CD8-positive, alpha-beta memory T cell (primary cell): ENCODE measurements around the gene TSSK2. TPM values are rescaled to one million over a fixed set of nuclear protein-coding genes. Genes with fewer than 3 reads are reported as not detected.

Experiments
- CTCF ChIA-PET: fragments of 350-600 bp; sonication (Branson Sonifier 250); formaldehyde crosslinking; loops from one replicate; lab custom pipeline; 2021; ENCODE audit warnings: antibody characterized with exemption; lab: Charles Lee
- POLR2A ChIA-PET: fragments of 350-600 bp; sonication (Branson Sonifier 250); formaldehyde crosslinking; loops from one replicate; lab custom pipeline; 2021; ENCODE audit warnings: antibody characterized with exemption; lab: Charles Lee
- DNase-seq, 5 donors: peaks; one replicate each; pipeline versions ENCODE4 v3.0.0 to v3.0.0-alpha.2; 2020 to 2022; ENCODE audit warnings: mixed read lengths in 1 of 5
- H3K27ac ChIP-seq: one replicate; pipeline ENCODE4 v1.7.0; 2013; ENCODE audit warnings: low read depth, mild to moderate bottlenecking, low read length, moderate library complexity
- H3K27me3 ChIP-seq: 2 replicates; pipeline ENCODE4 v1.7.0; 2013; ENCODE audit warnings: low read length, mild to moderate bottlenecking; ENCODE audit not compliant: insufficient read depth, poor library complexity, severe bottlenecking
- H3K36me3 ChIP-seq: 2 replicates; pipeline ENCODE4 v1.7.0; 2013; ENCODE audit warnings: mild to moderate bottlenecking, low read length, moderate library complexity; ENCODE audit not compliant: insufficient read depth
- H3K4me1 ChIP-seq: 2 replicates; pipeline ENCODE4 v1.7.0; 2013; ENCODE audit warnings: mild to moderate bottlenecking, low read length, moderate library complexity; ENCODE audit not compliant: insufficient read depth
- H3K4me3 ChIP-seq: 2 replicates; pipeline ENCODE4 v1.7.0; 2013; ENCODE audit warnings: mild to moderate bottlenecking, low read length
- H3K9me3 ChIP-seq: 2 replicates; pipeline ENCODE4 v1.7.0; 2013; ENCODE audit warnings: mild to moderate bottlenecking, low read length
- H3K27ac Mint-ChIP-seq, 8 donors: one replicate each; pipeline ENCODE4 v1.8.0; 2020 to 2021; ENCODE audit warnings: mixed read lengths in 8 of 8, mild to moderate bottlenecking in 6 of 8, inconsistent platforms in 3 of 8, moderate library complexity in 3 of 8
- H3K27me3 Mint-ChIP-seq, 2 donors: one replicate each; pipeline ENCODE4 v1.8.0; 2020 to 2021; ENCODE audit warnings: mixed read lengths in 2 of 2, mild to moderate bottlenecking in 1 of 2, moderate library complexity in 1 of 2
- H3K36me3 Mint-ChIP-seq, 3 donors: one replicate each; pipeline ENCODE4 v1.8.0; 2020 to 2021; ENCODE audit warnings: mixed read lengths in 3 of 3, inconsistent platforms in 1 of 3, mild to moderate bottlenecking in 1 of 3
- H3K4me1 Mint-ChIP-seq, 3 donors: one replicate each; pipeline ENCODE4 v1.8.0; 2020 to 2021; ENCODE audit warnings: mixed read lengths in 3 of 3, inconsistent platforms in 1 of 3, mild to moderate bottlenecking in 1 of 3
- H3K4me3 Mint-ChIP-seq, 7 donors: one replicate each; pipeline ENCODE4 v1.8.0; 2020 to 2021; ENCODE audit warnings: mixed read lengths in 7 of 7, mild to moderate bottlenecking in 6 of 7, moderate library complexity in 4 of 7, inconsistent platforms in 2 of 7
- H3K9me3 Mint-ChIP-seq, 5 donors: one replicate each; pipeline ENCODE4 v1.8.0; 2020 to 2022; ENCODE audit warnings: mixed read lengths in 5 of 5, mild to moderate bottlenecking in 3 of 5, moderate library complexity in 2 of 5, inconsistent platforms in 1 of 5
- polyA plus RNA-seq: library from polyadenylated mRNA; unstranded; fragments of 300-500 nt; fragmentation: Illumina TruSeq; gene quantifications from one replicate; pipeline ENCODE4 v1.2.3, GENCODE V29; 2021
- total RNA-seq, 2 experiments: library from RNA; stranded (reverse); gene quantifications; one replicate each; pipeline ENCODE4 v1.2.3, GENCODE V29; 2021

TSSK2 gene
- total and polyA plus RNA-seq, 3 experiments from 2014 or later = not detected

DNA sequence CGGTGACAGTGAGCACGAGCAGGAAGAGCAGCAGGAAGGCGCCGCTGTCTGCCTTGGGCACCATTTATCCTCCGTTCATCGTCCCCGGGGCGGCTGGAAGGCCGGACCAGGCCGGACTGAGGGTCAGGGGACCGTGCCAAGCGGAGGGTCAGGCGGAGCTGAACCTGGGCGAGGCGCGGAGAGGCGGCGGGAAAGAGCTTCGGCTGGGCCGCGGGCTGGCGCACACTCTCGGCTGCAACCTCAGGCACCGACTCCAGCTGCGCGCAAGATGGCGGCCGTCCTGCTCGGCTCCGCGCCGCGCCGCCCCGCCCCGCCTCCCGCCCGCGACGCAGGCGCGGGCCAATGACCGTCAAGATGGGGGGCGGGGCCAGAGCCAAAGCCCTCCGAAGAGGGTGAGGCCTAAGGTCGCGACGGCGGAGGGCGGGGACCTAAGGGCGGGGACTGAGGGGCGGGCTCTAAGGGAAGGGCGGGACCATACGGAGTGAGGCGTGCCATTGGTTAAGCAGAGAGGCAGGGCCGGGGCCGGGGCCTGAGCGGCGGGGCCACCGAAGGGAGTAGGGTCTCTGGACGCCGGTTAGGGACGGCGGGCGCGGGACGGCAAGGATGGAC is 8.9 kb upstream of the TSSK2 start, which contains the start of gene DGCR2:
Gene DGCR2 (minus strand): TSS at position 270 of the 609 bp plus-strand sequence. CDS start 206 bp downstream, at position 64.
- H3K9me3 ChIP-seq = no peaks in the 10 kb centered on the region
- H3K36me3 ChIP-seq = peaks cover 6% of the 10 kb centered on the region
- peaks cover 0 to 18% (median 0%) of the 10 kb centered on the region in 3 donors for H3K36me3 Mint-ChIP-seq
- H3K4me3 Mint-ChIP-seq = peak within 1 kb of the TSS; percentile 88 to 96 (median 90)
- peak within 1 kb of the TSS; percentile 86 for H3K4me3 ChIP-seq
- CTCF ChIA-PET = interaction anchor here (0.6 to 1.8 kb wide), 4 partner anchors 11 to 22 kb away, joined by 3 to 10 read pairs (median 4); partner anchors contain the start of gene ESS2
- H3K4me1 Mint-ChIP-seq = peaks cover 39 to 54% (median 50%) of the 10 kb centered on the region in 3 donors
- POLR2A ChIA-PET = interaction anchor here (1.4 to 2.4 kb wide), 5 partner anchors 11 to 357 kb away, joined by 3 to 14 read pairs (median 11); partner anchors contain the start of genes CDC45, ESS2 and UFD1
- H3K27ac ChIP-seq = peak within 1 kb of the TSS; percentile 82
- H3K9me3 Mint-ChIP-seq = no peaks in the 10 kb centered on the region
- H3K27ac Mint-ChIP-seq = peak within 1 kb of the TSS; percentile 19 to 96 (median 90)
- DNase-seq = peak; percentile 92 to 97 (median 94)
- H3K4me1 ChIP-seq = peaks cover 47% of the 10 kb centered on the region
- no peaks in the 10 kb centered on the region for H3K27me3 ChIP-seq
- no peaks in the 10 kb centered on the region for H3K27me3 Mint-ChIP-seq

DNA sequence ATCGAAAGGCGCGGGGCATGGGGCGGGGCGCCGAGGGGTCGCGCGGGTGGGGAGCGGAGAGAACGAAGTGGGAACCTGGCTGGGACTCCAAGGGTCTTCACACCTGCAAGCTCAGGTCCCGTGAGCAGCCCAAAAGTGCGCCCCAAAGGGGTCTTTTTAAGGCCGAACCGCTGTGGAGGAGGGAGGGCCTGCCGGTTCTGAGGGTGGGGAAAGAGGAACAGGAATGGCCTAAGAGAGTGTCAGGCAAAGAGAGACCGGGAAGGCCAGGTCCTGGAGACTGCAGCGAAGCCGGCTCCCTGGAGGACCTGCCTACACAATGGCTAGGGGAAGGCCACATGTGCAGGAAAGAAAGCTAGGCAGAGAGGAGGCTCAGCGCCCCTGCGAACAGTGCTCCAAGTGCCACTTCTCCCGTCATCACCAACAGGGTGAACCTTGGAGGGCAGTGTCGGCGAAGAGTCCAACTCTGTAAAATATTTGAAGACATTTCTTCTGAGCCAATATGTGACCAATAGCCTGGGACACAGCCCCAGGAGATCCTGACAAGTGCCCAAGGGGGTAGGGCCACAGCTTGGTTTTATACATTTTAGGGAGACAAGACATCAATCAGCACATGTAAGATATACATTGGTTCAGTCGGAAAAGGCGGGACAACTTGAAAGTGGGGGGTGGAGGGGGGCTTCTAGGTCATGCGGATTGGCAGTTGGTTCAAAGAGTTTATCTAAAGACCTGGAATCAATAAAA is 8.2 kb upstream of the TSSK2 start:
- Mint-ChIP-seq H3K4me3 (peak overlapping the region; percentile 67 to 96 (median 82)), H3K27me3 (no peaks in the 10 kb centered on the region), H3K4me1 (peaks cover 33 to 47% (median 44%) of the 10 kb centered on the region in 3 donors), H3K9me3 (no peaks in the 10 kb centered on the region), H3K36me3 (peaks cover 0 to 16% (median 0%) of the 10 kb centered on the region in 3 donors), H3K27ac (peak overlapping the region; percentile 7 to 96 (median 80))
- POLR2A ChIA-PET = interaction anchor here (1.4 to 2.4 kb wide), 5 partner anchors 12 to 357 kb away, joined by 3 to 14 read pairs (median 11); partner anchors contain the start of genes CDC45, ESS2 and UFD1
- Histone ChIP-seq H3K4me1 (peaks cover 41% of the 10 kb centered on the region), H3K36me3 (peaks cover 6% of the 10 kb centered on the region), H3K27ac (peak overlapping the region; percentile 52), H3K4me3 (peak overlapping the region; percentile 66), H3K9me3 (no peaks in the 10 kb centered on the region), H3K27me3 (no peaks in the 10 kb centered on the region)
- CTCF ChIA-PET = interaction anchor here (0.6 to 1.8 kb wide), 4 partner anchors 12 to 21 kb away, joined by 3 to 10 read pairs (median 4); partner anchors contain the start of gene ESS2
- peak in 1 of 5 donors; percentile 41 for DNase-seq

- ChIA-PET CTCF (no interaction called here), POLR2A (interaction anchor here (0.7 kb wide), 1 partner anchor 26 kb away, joined by 3 read pairs; no protein-coding TSS in a partner anchor)
- Histone ChIP-seq H3K27me3 (no peaks in the 10 kb centered on the region), H3K27ac (no peak overlapping the region), H3K4me1 (peaks cover 31% of the 10 kb centered on the region), H3K9me3 (no peaks in the 10 kb centered on the region), H3K36me3 (peaks cover 6% of the 10 kb centered on the region), H3K4me3 (no peak overlapping the region)
- H3K4me3 Mint-ChIP-seq = peak overlapping the region in 1 of 7 donors; percentile 65
- no peaks in the 10 kb centered on the region for H3K9me3 Mint-ChIP-seq
- H3K27ac Mint-ChIP-seq = peak overlapping the region in 1 of 8 donors; percentile 53
- H3K36me3 Mint-ChIP-seq = peaks cover 0 to 12% (median 0%) of the 10 kb centered on the region in 3 donors
- DNase-seq = no peak
- H3K27me3 Mint-ChIP-seq = no peaks in the 10 kb centered on the region
- H3K4me1 Mint-ChIP-seq = peaks cover 26 to 37% (median 34%) of the 10 kb centered on the region in 3 donors
Observed at GRCh38 chr22:19123936-19124335, 7.2 kb upstream of the TSSK2 start.

DNA sequence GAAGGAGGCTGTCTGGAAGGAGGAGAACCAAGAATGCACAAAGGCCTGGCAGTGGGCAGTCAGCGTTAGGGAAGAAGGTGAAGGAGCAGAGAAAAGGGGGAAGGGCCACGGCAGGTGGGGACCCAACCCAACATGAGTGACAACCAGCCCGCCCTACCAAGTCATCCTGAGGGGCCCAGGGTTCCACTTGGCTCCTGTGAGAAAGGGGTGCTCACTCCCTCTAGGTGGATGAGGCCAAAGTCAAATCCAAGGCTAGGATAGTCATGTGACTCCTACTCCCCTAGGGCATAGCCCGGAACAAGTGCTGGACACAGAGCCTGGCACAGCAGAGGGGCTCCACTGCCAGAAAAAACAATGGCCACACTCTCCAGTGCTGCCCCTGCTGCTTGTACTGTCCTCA is 6.7 kb upstream of the TSSK2 start:
- no peaks in the 10 kb centered on the region for H3K27me3 Mint-ChIP-seq
- H3K9me3 Mint-ChIP-seq = no peaks in the 10 kb centered on the region
- no peak overlapping the region for H3K4me3 ChIP-seq
- no peak overlapping the region for H3K27ac ChIP-seq
- H3K4me3 Mint-ChIP-seq = peak overlapping the region in 1 of 7 donors; percentile 65
- ChIA-PET CTCF (interaction anchor here (0.7 kb wide), 1 partner anchor 20 kb away, joined by 3 read pairs; the partner anchor contains the start of gene ESS2), POLR2A (interaction anchor here (0.7 kb wide), 1 partner anchor 27 kb away, joined by 3 read pairs; no protein-coding TSS in a partner anchor)
- peaks cover 0 to 12% (median 0%) of the 10 kb centered on the region in 3 donors for H3K36me3 Mint-ChIP-seq
- no peaks in the 10 kb centered on the region for H3K27me3 ChIP-seq
- no peak overlapping the region for H3K27ac Mint-ChIP-seq
- peaks cover 22 to 32% (median 30%) of the 10 kb centered on the region in 3 donors for H3K4me1 Mint-ChIP-seq
- no peaks in the 10 kb centered on the region for H3K9me3 ChIP-seq
- DNase-seq = peak in 1 of 5 donors; percentile 23
- H3K36me3 ChIP-seq = peaks cover 6% of the 10 kb centered on the region
- H3K4me1 ChIP-seq = peaks cover 26% of the 10 kb centered on the region

DNA sequence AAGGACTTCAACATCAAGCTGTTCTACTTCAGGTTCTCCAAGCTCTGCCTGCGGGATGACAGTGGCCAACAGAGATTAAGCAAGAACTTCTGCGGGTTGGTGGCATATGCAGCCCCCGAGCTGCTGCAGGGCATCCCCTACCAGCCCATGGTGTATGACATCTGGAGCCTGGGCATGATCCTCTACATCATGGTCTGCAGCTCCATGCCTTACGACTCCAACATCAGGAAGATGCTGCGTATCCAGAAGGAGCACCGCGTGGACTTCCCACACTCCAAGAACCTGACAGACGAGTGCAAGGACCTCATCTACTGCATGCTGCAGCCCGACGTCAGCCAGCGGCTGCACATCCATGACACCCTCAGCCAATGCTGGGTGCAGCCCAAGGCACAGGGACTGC is 6.1 kb upstream of the TSSK2 start:
- CTCF ChIA-PET = interaction anchor here (0.7 kb wide), 2 partner anchors 10 to 19 kb away, joined by 3 read pairs; partner anchors contain the start of gene ESS2
- no peak overlapping the region for H3K27ac Mint-ChIP-seq

GRCh38 chr22:19125474-19126308 is 5.4 kb upstream of the TSSK2 start:
- H3K4me3 Mint-ChIP-seq = no peak overlapping the region
- H3K4me1 Mint-ChIP-seq = peaks cover 10 to 19% (median 18%) of the 10 kb centered on the region in 3 donors
- Histone ChIP-seq H3K4me3 (no peak overlapping the region), H3K27me3 (no peaks in the 10 kb centered on the region), H3K36me3 (peaks cover 6% of the 10 kb centered on the region), H3K9me3 (no peaks in the 10 kb centered on the region), H3K4me1 (peaks cover 13% of the 10 kb centered on the region), H3K27ac (no peak overlapping the region)
- H3K9me3 Mint-ChIP-seq = no peaks in the 10 kb centered on the region
- H3K27ac Mint-ChIP-seq = peak overlapping the region in 1 of 8 donors; percentile 77
- peaks cover 0 to 4% (median 0%) of the 10 kb centered on the region in 3 donors for H3K36me3 Mint-ChIP-seq
- no peaks in the 10 kb centered on the region for H3K27me3 Mint-ChIP-seq
- no peak for DNase-seq
- POLR2A ChIA-PET = no interaction called here
- CTCF ChIA-PET = interaction anchor here (0.7 kb wide), 1 partner anchor 11 kb away, joined by 3 read pairs; no protein-coding TSS in a partner anchor

More for the DNA sequence above, 6.1 kb upstream of the TSSK2 start:
- peak in 1 of 5 donors; percentile 33 for DNase-seq
- Mint-ChIP-seq H3K4me1 (peaks cover 17 to 26% (median 25%) of the 10 kb centered on the region in 3 donors), H3K4me3 (no peak overlapping the region), H3K36me3 (peaks cover 0 to 10% (median 0%) of the 10 kb centered on the region in 3 donors), H3K27me3 (no peaks in the 10 kb centered on the region), H3K9me3 (no peaks in the 10 kb centered on the region)
- POLR2A ChIA-PET = no interaction called here
- H3K36me3 ChIP-seq = peaks cover 6% of the 10 kb centered on the region
- H3K27me3 ChIP-seq = no peaks in the 10 kb centered on the region
- H3K4me3 ChIP-seq = no peak overlapping the region
- H3K4me1 ChIP-seq = peaks cover 20% of the 10 kb centered on the region
- no peak overlapping the region for H3K27ac ChIP-seq
- no peaks in the 10 kb centered on the region for H3K9me3 ChIP-seq
